ENCODE measurements around the gene ATP10B. TPM values are rescaled to one million over a fixed set of nuclear protein-coding genes. Genes with fewer than 3 reads are reported as not detected.

The ATP10B gene
- total RNA-seq, 1 donor from 2014 or later, result not detected

GRCh38 chr5:160660132-160660531, 191.9 kb downstream of the ATP10B start:
- H3K4me3 ChIP-seq, result no peak overlapping the region
- H3K4me1 ChIP-seq, result no peaks in the 10 kb centered on the region
- no peaks in the 10 kb centered on the region for H3K27me3 ChIP-seq
- TF ChIP-seq CTCF (IDR thresholded peaks at IDR 0.05), result no peak
- DNase-seq (no peak), ATAC-seq (no peak)
- intact Hi-C loops (cut with DNase I), result no loop called here
- H3K36me3 ChIP-seq, result no peaks in the 10 kb centered on the region
- no peaks in the 10 kb centered on the region for H3K9me3 ChIP-seq
- no peak overlapping the region for H3K27ac ChIP-seq

- no peak for DNase-seq
- no peak overlapping the region for H3K27ac ChIP-seq
- no peak for TF ChIP-seq CTCF (IDR thresholded peaks at IDR 0.05)
- H3K4me1 ChIP-seq, result no peaks in the 10 kb centered on the region
- no peak overlapping the region for H3K4me3 ChIP-seq
- intact Hi-C loops (cut with DNase I), result no loop called here
- no peaks in the 10 kb centered on the region for H3K9me3 ChIP-seq
- no peaks in the 10 kb centered on the region for H3K36me3 ChIP-seq
- ATAC-seq, result no peak
- H3K27me3 ChIP-seq, result no peaks in the 10 kb centered on the region
These were observed 194.2 kb downstream of the ATP10B start for GRCh38 chr5:160657622-160658458.

GRCh38 chr5:160657068-160657507, 194.9 kb downstream of the ATP10B start:
- H3K9me3 ChIP-seq, result no peaks in the 10 kb centered on the region
- intact Hi-C loops (cut with DNase I), result no loop called here
- no peaks in the 10 kb centered on the region for H3K27me3 ChIP-seq
- no peak overlapping the region for H3K4me3 ChIP-seq
- no peak for DNase-seq
- H3K4me1 ChIP-seq, result no peaks in the 10 kb centered on the region
- ATAC-seq, result no peak
- H3K27ac ChIP-seq, result no peak overlapping the region
- no peaks in the 10 kb centered on the region for H3K36me3 ChIP-seq
- TF ChIP-seq CTCF (IDR thresholded peaks at IDR 0.05), result no peak

GRCh38 chr5:160655717-160656116, 196.3 kb downstream of the ATP10B start:
- intact Hi-C loops (cut with DNase I), result no loop called here
- ATAC-seq (no peak), DNase-seq (no peak)
- no peak for TF ChIP-seq CTCF (IDR thresholded peaks at IDR 0.05)
- Histone ChIP-seq H3K9me3 (no peaks in the 10 kb centered on the region), H3K27ac (no peak overlapping the region), H3K4me3 (no peak overlapping the region), H3K36me3 (no peaks in the 10 kb centered on the region), H3K4me1 (no peaks in the 10 kb centered on the region), H3K27me3 (no peaks in the 10 kb centered on the region)

GRCh38 chr5:160651692-160652645, 200.0 kb downstream of the ATP10B start:
- no peak for ATAC-seq
- no peaks in the 10 kb centered on the region for H3K9me3 ChIP-seq
- H3K36me3 ChIP-seq, result no peaks in the 10 kb centered on the region
- intact Hi-C loops (cut with DNase I), result no loop called here
- no peaks in the 10 kb centered on the region for H3K27me3 ChIP-seq
- no peak for TF ChIP-seq CTCF (IDR thresholded peaks at IDR 0.05)
- no peaks in the 10 kb centered on the region for H3K4me1 ChIP-seq
- no peak overlapping the region for H3K27ac ChIP-seq
- DNase-seq, result no peak
- no peak overlapping the region for H3K4me3 ChIP-seq

All from upper lobe of right lung (tissue), 1 donor.